Mammary epithelial cell (primary cell): ENCODE measurements around the gene B3GALT5.

Experiments
- CTCF ChIP-seq, 2 donors: IDR thresholded peaks in 1 of 2; conservative IDR thresholded peaks in 1 of 2; 2 replicates each; pipeline ENCODE4 v1.5.1; 2011 to 2012; ENCODE audit warnings: inconsistent platforms in 2 of 2, low read length in 2 of 2, mild to moderate bottlenecking in 2 of 2, control low read depth in 1 of 2, low read depth in 1 of 2; ENCODE audit not compliant: insufficient read depth in 1 of 2; ENCODE audit errors: extremely low read depth in 1 of 2
- EZH2 ChIP-seq: IDR thresholded peaks from 2 replicates; pipeline ENCODE4 v1.6.1; 2012; ENCODE audit warnings: low read length, inconsistent platforms, borderline replicate concordance

GRCh38 chr21:39721885-39722284 is 109.1 kb downstream of the B3GALT5 start:
- TF ChIP-seq CTCF (conservative IDR thresholded peaks at IDR 0.05 in 1 of 2, IDR thresholded peaks at IDR 0.05 in 1 of 2; ENCODE audit: extremely low read depth in 1 of 2, insufficient read depth in 1 of 2, low read depth in 1 of 2, low read length in 2 of 2) (no peak), EZH2 (no peak)
